Measurements from ENCODE around the gene SBK3. TPM values are rescaled to one million over a fixed set of nuclear protein-coding genes. Genes with fewer than 3 reads are reported as not detected.

SBK3 gene
- total and polyA plus RNA-seq, 2 experiments from 2014 or later = 0.71 TPM; not detected in 1

- H3K36me3 ChIP-seq = no peaks in the 10 kb centered on the region
- H3K4me1 ChIP-seq (ENCODE audit: low read depth) = no peaks in the 10 kb centered on the region
- DNase-seq (ENCODE audit: low read depth in 1 of 2, low spot score in 1 of 2) = no peak
- H3K27ac ChIP-seq = no peak overlapping the region
- no peak overlapping the region for H3K4me3 ChIP-seq
- no peaks in the 10 kb centered on the region for H3K9me3 ChIP-seq (ENCODE audit: low read depth)
- no peak for TF ChIP-seq CTCF (IDR thresholded peaks at IDR 0.05; ENCODE audit: low read depth, low read length)
- H3K27me3 ChIP-seq = no peaks in the 10 kb centered on the region
These were observed 51.6 kb downstream of the SBK3 start for GRCh38 chr19:55493645-55494171.

GRCh38 chr19:55493052-55493644, 52.2 kb downstream of the SBK3 start:
- H3K27me3 ChIP-seq = no peaks in the 10 kb centered on the region
- H3K27ac ChIP-seq = no peak overlapping the region
- no peak for TF ChIP-seq CTCF (IDR thresholded peaks at IDR 0.05; ENCODE audit: low read depth, low read length)
- peaks cover 4% of the 10 kb centered on the region for H3K4me1 ChIP-seq (ENCODE audit: low read depth)
- no peak overlapping the region for H3K4me3 ChIP-seq
- peak in 1 of 2 donors; percentile 62 for DNase-seq (ENCODE audit: low read depth in 1 of 2, low spot score in 1 of 2)
- no peaks in the 10 kb centered on the region for H3K9me3 ChIP-seq (ENCODE audit: low read depth)
- no peaks in the 10 kb centered on the region for H3K36me3 ChIP-seq

GRCh38 chr19:55492362-55492944, 52.9 kb downstream of the SBK3 start:
- Histone ChIP-seq H3K4me3 (no peak overlapping the region), H3K4me1 (ENCODE audit: low read depth) (peaks cover 11% of the 10 kb centered on the region), H3K9me3 (ENCODE audit: low read depth) (no peaks in the 10 kb centered on the region), H3K27ac (no peak overlapping the region), H3K27me3 (no peaks in the 10 kb centered on the region), H3K36me3 (no peaks in the 10 kb centered on the region)
- no peak for TF ChIP-seq CTCF (IDR thresholded peaks at IDR 0.05; ENCODE audit: low read depth, low read length)
- no peak for DNase-seq (ENCODE audit: low read depth in 1 of 2, low spot score in 1 of 2)

GRCh38 chr19:55491546-55492360, 53.6 kb downstream of the SBK3 start:
- Histone ChIP-seq H3K27ac (no peak overlapping the region), H3K4me3 (no peak overlapping the region), H3K4me1 (ENCODE audit: low read depth) (peaks cover 18% of the 10 kb centered on the region), H3K9me3 (ENCODE audit: low read depth) (no peaks in the 10 kb centered on the region), H3K27me3 (no peaks in the 10 kb centered on the region), H3K36me3 (no peaks in the 10 kb centered on the region)
- TF ChIP-seq CTCF (IDR thresholded peaks at IDR 0.05; ENCODE audit: low read depth, low read length) = no peak
- DNase-seq (ENCODE audit: low read depth in 1 of 2, low spot score in 1 of 2) = no peak

Other genes starting within 250 kb of the SBK3 start
- gene TMEM150B, start 220.2 kb downstream of the SBK3 start, total RNA-seq = not detected in 2 replicates
- not detected in 2 replicates for gene TMEM150B, start 220.2 kb downstream of the SBK3 start, polyA plus RNA-seq
- 58.9 and 82.4 TPM in 2 replicates for gene KMT5C, start 205.7 kb downstream of the SBK3 start, total RNA-seq
- gene KMT5C, start 205.7 kb downstream of the SBK3 start, polyA plus RNA-seq = 63.5 and 81.7 TPM in 2 replicates
- gene COX6B2, start 190.8 kb downstream of the SBK3 start, total RNA-seq = not detected in 2 replicates
- gene COX6B2, start 190.8 kb downstream of the SBK3 start, polyA plus RNA-seq = 0.06 and 0.17 TPM in 2 replicates
- gene GARIN5B, start 182.3 kb downstream of the SBK3 start, total RNA-seq = not detected in 2 replicates
- not detected in 2 replicates for gene GARIN5B, start 182.3 kb downstream of the SBK3 start, polyA plus RNA-seq
- gene IL11, start 175.1 kb downstream of the SBK3 start, total RNA-seq = 0.12 and 0.49 TPM in 2 replicates
- gene IL11, start 175.1 kb downstream of the SBK3 start, polyA plus RNA-seq = 0.72 TPM in 1 of 2 replicates, not detected in the other
- gene TMEM190, start 168.7 kb downstream of the SBK3 start, total RNA-seq = not detected in 2 replicates
- 0.85 and 1.3 TPM in 2 replicates for gene TMEM190, start 168.7 kb downstream of the SBK3 start, polyA plus RNA-seq
- 0.27 and 0.35 TPM in 2 replicates for gene TMEM238, start 161.3 kb downstream of the SBK3 start, total RNA-seq
- gene TMEM238, start 161.3 kb downstream of the SBK3 start, polyA plus RNA-seq = 1.7 and 4.0 TPM in 2 replicates
- gene RPL28, start 159.6 kb downstream of the SBK3 start, total RNA-seq = 757 and 1,325 TPM in 2 replicates
- gene RPL28, start 159.6 kb downstream of the SBK3 start, polyA plus RNA-seq = 273 and 320 TPM in 2 replicates
- 54.2 and 244 TPM in 2 replicates for gene UBE2S, start 137.8 kb downstream of the SBK3 start, total RNA-seq
- gene UBE2S, start 137.8 kb downstream of the SBK3 start, polyA plus RNA-seq = 164 and 471 TPM in 2 replicates
- gene SHISA7, start 102.2 kb downstream of the SBK3 start, total RNA-seq = not detected in 2 replicates
- not detected in 2 replicates for gene SHISA7, start 102.2 kb downstream of the SBK3 start, polyA plus RNA-seq
- gene ISOC2, start 83.9 kb downstream of the SBK3 start, total RNA-seq = 99.4 and 200 TPM in 2 replicates
- 73.9 and 89.7 TPM in 2 replicates for gene ISOC2, start 83.9 kb downstream of the SBK3 start, polyA plus RNA-seq
- gene C19orf85, start 80.8 kb downstream of the SBK3 start, total RNA-seq = not detected in 2 replicates
- gene C19orf85, start 80.8 kb downstream of the SBK3 start, polyA plus RNA-seq = not detected in 2 replicates
- 15.7 and 16.7 TPM in 2 replicates for gene ZNF628, start 68.9 kb downstream of the SBK3 start, total RNA-seq
- gene ZNF628, start 68.9 kb downstream of the SBK3 start, polyA plus RNA-seq = 0.95 and 0.96 TPM in 2 replicates
- 56.5 and 78.7 TPM in 2 replicates for gene NAT14, start 60.4 kb downstream of the SBK3 start, total RNA-seq
- 137 and 138 TPM in 2 replicates for gene NAT14, start 60.4 kb downstream of the SBK3 start, polyA plus RNA-seq
- gene SSC5D, start 57.1 kb downstream of the SBK3 start, total RNA-seq = 0.32 and 0.89 TPM in 2 replicates
- 0.15 and 0.60 TPM in 2 replicates for gene SSC5D, start 57.1 kb downstream of the SBK3 start, polyA plus RNA-seq
- gene SBK2, start 8.4 kb downstream of the SBK3 start, total RNA-seq = 2.4 and 5.3 TPM in 2 replicates
- 6.8 and 7.1 TPM in 2 replicates for gene SBK2, start 8.4 kb downstream of the SBK3 start, polyA plus RNA-seq
- 10.3 and 13.4 TPM in 2 replicates for gene ZNF579, start 35.3 kb upstream of the SBK3 start, total RNA-seq
- 14.9 and 17.7 TPM in 2 replicates for gene ZNF579, start 35.3 kb upstream of the SBK3 start, polyA plus RNA-seq
- gene FIZ1, start 54.0 kb upstream of the SBK3 start, total RNA-seq = 12.8 and 13.6 TPM in 2 replicates
- gene FIZ1, start 54.0 kb upstream of the SBK3 start, polyA plus RNA-seq = 18.7 and 25.3 TPM in 2 replicates
- gene ZNF524, start 54.7 kb upstream of the SBK3 start, total RNA-seq = 26.5 and 29.1 TPM in 2 replicates
- gene ZNF524, start 54.7 kb upstream of the SBK3 start, polyA plus RNA-seq = 15.9 and 17.3 TPM in 2 replicates
- gene ZNF865, start 60.1 kb upstream of the SBK3 start, total RNA-seq = 7.1 and 11.2 TPM in 2 replicates
- gene ZNF865, start 60.1 kb upstream of the SBK3 start, polyA plus RNA-seq = 1.9 and 2.6 TPM in 2 replicates
- 15.1 and 15.4 TPM in 2 replicates for gene ZNF784, start 79.0 kb upstream of the SBK3 start, total RNA-seq
- 13.3 and 14.0 TPM in 2 replicates for gene ZNF784, start 79.0 kb upstream of the SBK3 start, polyA plus RNA-seq
- 78.4 and 84.9 TPM in 2 replicates for gene ZNF580, start 95.5 kb upstream of the SBK3 start, total RNA-seq
- gene ZNF580, start 95.5 kb upstream of the SBK3 start, polyA plus RNA-seq = 104 and 124 TPM in 2 replicates
- 28.4 and 42.0 TPM in 2 replicates for gene ZNF581, start 98.1 kb upstream of the SBK3 start, total RNA-seq
- 22.3 and 28.7 TPM in 2 replicates for gene ZNF581, start 98.1 kb upstream of the SBK3 start, polyA plus RNA-seq
- gene CCDC106, start 102.7 kb upstream of the SBK3 start, total RNA-seq = 42.4 and 49.2 TPM in 2 replicates
- gene CCDC106, start 102.7 kb upstream of the SBK3 start, polyA plus RNA-seq = 40.6 and 43.5 TPM in 2 replicates
- gene U2AF2, start 109.5 kb upstream of the SBK3 start, total RNA-seq = 170 and 187 TPM in 2 replicates
- 13.4 and 16.3 TPM in 2 replicates for gene U2AF2, start 109.5 kb upstream of the SBK3 start, polyA plus RNA-seq
- gene EPN1, start 129.7 kb upstream of the SBK3 start, total RNA-seq = 144 and 164 TPM in 2 replicates
- 151 and 173 TPM in 2 replicates for gene EPN1, start 129.7 kb upstream of the SBK3 start, polyA plus RNA-seq
- gene NLRP9, start 192.9 kb upstream of the SBK3 start, total RNA-seq = not detected in 2 replicates
- not detected in 2 replicates for gene NLRP9, start 192.9 kb upstream of the SBK3 start, polyA plus RNA-seq
- not detected in 2 replicates for gene RFPL4A, start 213.6 kb upstream of the SBK3 start, total RNA-seq
- gene RFPL4A, start 213.6 kb upstream of the SBK3 start, polyA plus RNA-seq = not detected in 2 replicates
- gene RFPL4AL1, start 223.6 kb upstream of the SBK3 start, total RNA-seq = not detected in 2 replicates
- not detected in 2 replicates for gene RFPL4AL1, start 223.6 kb upstream of the SBK3 start, polyA plus RNA-seq

Measured in cardiac muscle cell (in vitro differentiated cells and primary cell).